Testis (tissue), 2 donors: ENCODE results near the gene ATP11A.

ENCODE experiments used
- POLR2A ChIP-seq: fragments of 450-650 bp; IDR thresholded peaks from one replicate; pipeline ENCODE4 v1.6.1; 2017; ENCODE audit warnings: antibody characterized with exemption, mild to moderate bottlenecking, moderate library complexity
- TF ChIP-seq, protein P1 (sequence below), 3 experiments: fragments of 450-650 bp in 2 of 3; fragments of 200-600 bp in 1 of 3; sonication (generic) in 1 of 3; IDR thresholded peaks; one replicate each; pipeline ENCODE4 v1.5.1; 2016 to 2019; ENCODE audit warnings: antibody characterized with exemption in 3 of 3, mild to moderate bottlenecking in 2 of 3, moderate library complexity in 1 of 3

DNA sequence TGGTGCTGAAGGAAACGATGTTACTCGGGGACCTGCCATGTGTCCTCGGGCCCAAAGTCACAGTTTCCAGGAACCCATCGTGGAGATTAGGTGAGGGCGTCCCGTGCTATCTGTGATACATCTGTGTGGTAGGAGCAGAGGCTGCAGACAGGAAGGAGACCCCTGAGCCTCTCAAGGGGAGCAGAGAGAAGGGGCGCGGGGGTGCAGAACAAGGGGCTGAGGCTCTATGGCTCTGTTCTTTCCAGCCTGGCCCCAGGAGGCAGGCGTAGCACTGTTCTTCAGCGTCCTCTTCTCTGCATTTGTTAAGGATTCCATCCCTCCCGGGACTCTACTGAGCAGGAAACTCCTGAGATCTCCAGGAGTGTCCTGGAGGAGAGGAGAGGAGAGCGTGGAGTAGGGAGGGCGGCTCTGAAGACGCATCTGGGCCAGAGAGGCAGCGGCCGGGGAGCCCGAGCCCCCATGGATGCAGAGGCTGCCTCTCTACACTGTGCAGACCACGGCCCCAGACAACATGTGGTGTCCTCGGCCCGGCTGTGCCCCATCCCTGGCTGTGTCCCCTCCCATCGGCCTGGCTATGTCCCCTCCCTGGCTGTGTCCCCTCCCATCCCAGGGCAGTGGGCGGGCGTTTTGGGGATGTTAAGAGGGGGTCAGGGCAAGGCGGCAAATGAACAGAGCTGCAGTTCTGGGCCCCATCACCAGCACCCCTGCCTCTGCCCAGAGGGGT, 118.0 kb downstream of the ATP11A start:
- TF ChIP-seq, protein P1, sequence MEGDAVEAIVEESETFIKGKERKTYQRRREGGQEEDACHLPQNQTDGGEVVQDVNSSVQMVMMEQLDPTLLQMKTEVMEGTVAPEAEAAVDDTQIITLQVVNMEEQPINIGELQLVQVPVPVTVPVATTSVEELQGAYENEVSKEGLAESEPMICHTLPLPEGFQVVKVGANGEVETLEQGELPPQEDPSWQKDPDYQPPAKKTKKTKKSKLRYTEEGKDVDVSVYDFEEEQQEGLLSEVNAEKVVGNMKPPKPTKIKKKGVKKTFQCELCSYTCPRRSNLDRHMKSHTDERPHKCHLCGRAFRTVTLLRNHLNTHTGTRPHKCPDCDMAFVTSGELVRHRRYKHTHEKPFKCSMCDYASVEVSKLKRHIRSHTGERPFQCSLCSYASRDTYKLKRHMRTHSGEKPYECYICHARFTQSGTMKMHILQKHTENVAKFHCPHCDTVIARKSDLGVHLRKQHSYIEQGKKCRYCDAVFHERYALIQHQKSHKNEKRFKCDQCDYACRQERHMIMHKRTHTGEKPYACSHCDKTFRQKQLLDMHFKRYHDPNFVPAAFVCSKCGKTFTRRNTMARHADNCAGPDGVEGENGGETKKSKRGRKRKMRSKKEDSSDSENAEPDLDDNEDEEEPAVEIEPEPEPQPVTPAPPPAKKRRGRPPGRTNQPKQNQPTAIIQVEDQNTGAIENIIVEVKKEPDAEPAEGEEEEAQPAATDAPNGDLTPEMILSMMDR (IDR thresholded peaks at IDR 0.05), result no peak
- no peak for TF ChIP-seq POLR2A
